GM06990 (cell line): Measurements from ENCODE around the gene COX5B.

Experiments used
- DNase-seq: peaks from one replicate; pipeline ENCODE4 v3.0.0-alpha.2; 2011; ENCODE audit not compliant: insufficient read length; ENCODE audit errors: extremely low read depth
- H3K27me3 ChIP-seq: replicated peaks from 2 replicates; pipeline ENCODE4 v1.6.0; 2011; ENCODE audit warnings: low read length; ENCODE audit not compliant: control insufficient read depth, insufficient read depth
- H3K36me3 ChIP-seq: 2 replicates; pipeline ENCODE4 v1.5.1; 2011; ENCODE audit warnings: low read length; ENCODE audit not compliant: control insufficient read depth, insufficient read depth
- H3K4me3 ChIP-seq: replicated peaks from 2 replicates; pipeline ENCODE4 v1.5.1; 2011; ENCODE audit warnings: low read depth, mild to moderate bottlenecking, control low read depth, low read length
- CTCF ChIP-seq: IDR thresholded peaks from 2 replicates; pipeline ENCODE4 v1.5.1; 2011; ENCODE audit warnings: low read length, control low read depth, mild to moderate bottlenecking, inconsistent platforms; ENCODE audit not compliant: insufficient read depth, poor library complexity, severe bottlenecking

Gene COX5B

GRCh38 chr2:97661927-97662326 lies 16.1 kb downstream of the COX5B start:
- Histone ChIP-seq H3K27me3 (no peaks in the 10 kb centered on the region), H3K4me3 (peak overlapping the region; percentile 92), H3K36me3 (peaks cover 21% of the 10 kb centered on the region)
- no peak for DNase-seq
- TF ChIP-seq CTCF: no peak

GRCh38 chr2:97662386-97662894 lies 16.6 kb downstream of the COX5B start:
- DNase-seq: no peak
- TF ChIP-seq CTCF: no peak
- peaks cover 18% of the 10 kb centered on the region for H3K36me3 ChIP-seq

GRCh38 chr2:97662895-97663625 lies 17.2 kb downstream of the COX5B start:
- Histone ChIP-seq H3K4me3 (peak overlapping the region; percentile 92), H3K27me3 (no peaks in the 10 kb centered on the region), H3K36me3 (peaks cover 16% of the 10 kb centered on the region)
- no peak for TF ChIP-seq CTCF
- peak; percentile 82 for DNase-seq

More at GRCh38 chr2:97662386-97662894, 16.6 kb downstream of the COX5B start:
- Histone ChIP-seq H3K4me3 (peak overlapping the region; percentile 92), H3K27me3 (no peaks in the 10 kb centered on the region)

- peaks cover 13% of the 10 kb centered on the region for H3K36me3 ChIP-seq
- peak overlapping the region; percentile 92 for H3K4me3 ChIP-seq
- no peak for DNase-seq
- H3K27me3 ChIP-seq: no peaks in the 10 kb centered on the region
- TF ChIP-seq CTCF: no peak
Measured at GRCh38 chr2:97663626-97663961, 17.7 kb downstream of the COX5B start.

- TF ChIP-seq CTCF: peak; percentile 57
- H3K27me3 ChIP-seq: no peaks in the 10 kb centered on the region
- peaks cover 8% of the 10 kb centered on the region for H3K36me3 ChIP-seq
- peak within 1 kb of the TSS; percentile 92 for H3K4me3 ChIP-seq
- peak; percentile 99 for DNase-seq
Measured at GRCh38 chr2:97663962-97664635, 18.2 kb downstream of the COX5B start, which contains the start of gene ACTR1B. Gene ACTR1B (minus strand): TSS chr2:97664044. CDS start chr2:97663890, 154 bp downstream.
